GM18861 (cell line): Measurements from ENCODE around the gene LRRK1.

Source experiments
- ATAC-seq: cut with Tn5 transposase; IDR thresholded peaks from one replicate; pipeline ENCODE4 v1.9.1; 2021; ENCODE audit not compliant: unreplicated experiment

LRRK1 gene

DNA sequence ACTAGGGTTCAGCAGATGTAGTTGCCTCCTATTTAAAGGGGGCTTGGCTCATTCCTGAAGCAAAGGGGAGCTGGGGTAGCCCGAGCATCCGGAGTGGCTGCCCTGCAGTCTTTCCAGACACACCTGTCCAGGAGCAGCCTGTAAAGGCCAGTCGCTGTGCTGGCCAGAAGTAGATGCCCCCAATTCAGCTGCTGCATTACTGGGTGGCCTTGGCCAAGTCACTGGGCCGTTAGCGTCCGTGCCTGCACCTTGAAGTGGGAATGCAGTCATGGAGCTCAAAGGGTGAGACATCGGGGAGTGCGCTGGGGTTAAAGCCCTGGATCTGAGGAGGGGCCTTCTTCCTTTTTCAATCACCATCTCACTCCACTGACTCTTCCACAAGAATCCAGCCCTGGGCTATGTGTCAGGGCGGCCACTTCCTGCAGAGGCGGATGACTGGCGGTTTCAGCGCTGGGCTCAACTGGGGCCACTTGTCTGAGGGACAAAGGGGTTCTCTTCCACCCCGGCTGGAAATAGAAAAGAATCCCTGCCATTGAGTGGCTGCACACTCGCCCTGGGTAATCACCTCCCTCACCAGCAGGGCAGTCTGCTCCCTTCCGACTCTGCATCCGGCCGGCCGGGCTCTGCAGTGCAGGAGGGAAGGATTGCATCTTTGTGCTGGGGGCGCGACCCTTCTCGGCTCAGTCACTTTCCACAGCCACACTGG lies 27.7 kb upstream of the LRRK1 start:
- ATAC-seq = no peak

DNA sequence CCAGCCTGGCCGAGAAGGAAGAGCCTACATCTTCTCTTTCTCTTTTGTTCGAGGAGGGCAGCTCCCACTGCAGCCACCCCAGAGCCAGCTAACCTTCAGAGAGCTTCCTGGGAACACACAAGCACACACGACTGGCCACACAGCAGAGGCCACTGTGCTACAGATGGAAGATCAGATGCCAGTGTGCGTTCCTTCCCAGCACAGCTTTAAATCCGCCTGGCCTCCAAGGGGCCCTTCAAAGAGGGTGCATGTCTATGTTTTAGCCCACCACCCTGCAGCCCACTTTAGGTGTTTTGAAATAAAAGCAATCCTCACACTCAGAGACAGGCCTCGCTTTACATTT lies 27.2 kb upstream of the LRRK1 start:
- ATAC-seq = no peak

DNA sequence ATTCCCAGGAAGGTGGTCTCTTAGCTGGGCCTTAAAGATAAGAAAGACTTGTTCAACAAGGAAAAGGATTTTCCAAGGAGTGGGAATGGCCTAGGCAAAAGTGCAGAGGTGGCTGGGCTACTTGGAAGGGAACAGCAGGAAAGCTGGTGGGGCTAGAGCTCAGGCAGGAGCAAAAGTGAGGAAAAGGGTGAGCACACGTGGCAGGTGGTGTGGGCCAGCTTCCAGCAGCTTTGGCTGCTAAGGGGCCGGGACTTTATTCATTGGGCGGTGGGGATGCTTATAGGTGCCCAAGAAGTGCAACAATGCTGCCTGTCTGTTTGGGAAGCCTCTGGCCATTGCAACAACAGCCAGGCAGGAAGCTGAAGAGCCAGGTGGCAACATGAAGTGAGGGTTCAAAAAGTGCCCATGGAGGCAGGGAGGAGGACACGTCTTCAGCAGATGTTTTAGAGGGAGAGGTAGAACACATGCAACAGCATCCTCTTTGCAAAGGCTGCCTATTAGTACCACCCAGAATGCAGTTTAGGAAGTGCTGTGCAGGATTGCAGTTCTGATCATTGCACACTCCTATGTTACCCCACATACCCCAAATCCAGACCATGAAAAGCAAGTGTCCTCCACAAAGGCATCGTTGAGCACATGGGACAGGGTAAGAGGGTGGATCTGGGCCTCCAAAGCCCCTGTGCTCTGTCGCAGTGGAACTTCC lies 25.7 kb upstream of the LRRK1 start:
- ATAC-seq = no peak

DNA sequence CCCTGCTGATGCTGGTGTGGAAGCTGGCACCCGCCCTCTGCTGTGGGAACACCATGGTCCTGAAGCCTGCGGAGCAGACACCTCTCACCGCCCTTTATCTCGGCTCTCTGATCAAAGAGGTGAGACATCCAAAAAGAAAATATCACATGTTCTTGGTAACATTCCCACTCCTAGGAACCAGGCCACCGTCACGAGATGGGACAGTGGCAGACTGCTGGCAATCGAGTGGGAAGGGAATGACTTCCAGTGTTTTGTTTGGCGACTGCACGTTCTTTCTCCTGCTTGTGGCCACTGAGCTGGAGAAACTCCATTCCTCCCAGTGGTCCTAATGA lies 25.2 kb upstream of the LRRK1 start:
- ATAC-seq = no peak

DNA sequence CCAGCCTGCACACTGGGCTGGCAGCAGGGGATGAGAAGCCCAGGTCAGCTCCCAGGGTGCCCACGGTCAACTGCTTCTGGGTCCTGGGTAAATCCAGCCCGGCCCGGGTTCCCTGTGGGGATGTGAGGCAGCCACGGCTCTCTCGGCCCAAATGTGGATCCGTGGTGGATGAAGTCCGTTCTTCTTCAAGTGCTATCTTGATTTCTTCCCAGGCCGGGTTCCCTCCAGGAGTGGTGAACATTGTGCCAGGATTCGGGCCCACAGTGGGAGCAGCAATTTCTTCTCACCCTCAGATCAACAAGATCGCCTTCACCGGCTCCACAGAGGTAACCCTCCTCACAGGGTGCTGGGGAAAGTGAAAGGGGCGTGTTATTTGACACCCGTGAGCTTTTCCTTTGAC lies 23.4 kb upstream of the LRRK1 start:
- ATAC-seq = no peak

DNA sequence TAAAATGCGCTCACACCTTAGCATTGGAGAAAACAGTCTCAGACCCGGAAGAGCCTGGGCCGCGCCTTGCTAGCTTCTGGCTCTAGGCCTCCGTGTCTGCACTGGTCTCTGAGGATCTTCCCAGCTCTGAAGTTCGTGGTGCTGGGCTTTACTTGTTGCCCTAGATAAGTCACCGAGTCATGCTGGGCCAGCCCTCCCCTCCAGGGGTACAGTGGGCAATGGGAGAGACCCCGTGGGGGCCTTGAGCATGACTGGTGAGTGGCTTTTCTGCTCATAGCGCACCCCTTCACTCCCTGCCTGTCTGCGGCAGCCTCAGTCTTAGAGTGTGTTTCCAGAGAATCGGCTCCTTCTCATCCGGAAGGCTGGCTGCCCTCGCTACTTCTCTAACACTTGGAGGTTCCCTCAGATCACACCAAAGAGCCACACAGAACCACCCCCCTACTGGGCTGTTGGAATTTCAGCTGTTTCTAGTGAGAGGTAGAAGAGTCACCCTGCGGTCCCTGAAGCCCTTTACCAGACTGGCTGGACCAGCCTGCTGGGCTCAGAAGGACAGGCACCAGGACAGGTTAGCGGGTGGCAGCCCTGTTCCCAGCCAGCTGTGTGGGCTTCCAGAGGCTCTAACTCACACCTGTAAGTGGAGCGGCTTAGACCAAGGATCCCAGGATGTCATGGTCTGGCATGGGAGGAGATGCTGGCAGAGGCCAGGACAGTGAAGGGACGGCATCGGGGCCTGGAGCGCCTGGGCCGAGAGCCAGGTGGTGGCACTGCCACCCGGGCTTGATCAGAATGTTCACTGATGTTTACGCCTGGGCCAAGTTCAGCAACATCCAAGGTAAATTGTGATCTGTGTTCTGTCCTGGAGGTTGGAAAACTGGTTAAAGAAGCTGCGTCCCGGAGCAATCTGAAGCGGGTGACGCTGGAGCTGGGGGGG lies 21.7 kb upstream of the LRRK1 start:
- ATAC-seq = no peak

DNA sequence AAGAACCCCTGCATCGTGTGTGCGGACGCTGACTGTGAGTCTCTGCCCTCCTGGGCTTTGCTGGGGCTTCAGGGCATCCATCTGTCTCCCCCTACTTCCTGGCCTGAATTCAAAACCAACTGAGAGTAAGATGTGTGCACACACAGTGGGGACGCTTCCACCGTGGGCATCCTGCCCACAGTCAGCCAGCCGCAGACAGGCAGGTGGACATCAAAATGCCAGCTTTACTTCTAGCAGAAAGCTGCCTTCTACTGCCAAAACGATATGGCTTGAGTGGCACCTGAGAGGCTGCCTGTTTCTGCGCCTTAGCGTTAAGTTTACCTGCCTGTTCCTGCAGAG lies 21.0 kb upstream of the LRRK1 start:
- no peak for ATAC-seq

DNA sequence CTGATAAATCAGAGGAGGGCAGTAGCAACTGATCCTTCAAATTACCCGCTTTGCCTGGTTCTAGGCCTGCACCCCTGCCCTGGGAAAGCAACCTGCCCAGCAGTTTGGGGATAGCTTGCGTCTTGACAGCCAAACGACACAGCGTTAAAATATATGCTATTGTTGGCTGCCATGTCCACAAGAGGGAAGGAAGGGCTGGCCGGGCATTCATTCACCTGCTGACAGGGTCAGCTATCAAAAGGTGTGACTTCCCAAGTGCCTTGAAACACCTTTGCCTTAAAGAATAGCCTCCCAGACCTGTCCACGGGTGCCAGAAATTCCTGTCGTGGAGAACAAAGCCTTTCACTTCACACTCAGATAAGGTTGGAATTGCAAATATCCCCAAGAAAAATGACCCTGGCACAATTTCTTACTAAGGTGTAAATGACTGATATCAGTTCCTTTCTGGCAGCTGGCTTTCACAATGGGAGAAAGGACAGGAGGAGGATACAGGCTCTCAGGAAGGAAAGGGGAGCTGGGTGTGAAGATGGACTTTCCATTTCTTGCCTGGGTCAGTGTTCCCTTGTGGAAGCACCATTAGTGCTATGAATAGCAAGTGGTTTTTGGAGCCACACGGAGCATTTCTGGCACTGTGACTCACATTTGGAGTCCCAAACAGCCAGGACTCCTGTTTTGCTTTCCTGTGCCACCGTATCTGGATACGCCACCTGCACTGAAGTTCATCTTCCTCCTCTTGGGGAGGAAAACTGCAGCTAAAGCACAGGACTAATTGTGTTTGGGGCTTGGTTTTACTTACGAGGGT lies 20.3 kb upstream of the LRRK1 start:
- no peak for ATAC-seq

DNA sequence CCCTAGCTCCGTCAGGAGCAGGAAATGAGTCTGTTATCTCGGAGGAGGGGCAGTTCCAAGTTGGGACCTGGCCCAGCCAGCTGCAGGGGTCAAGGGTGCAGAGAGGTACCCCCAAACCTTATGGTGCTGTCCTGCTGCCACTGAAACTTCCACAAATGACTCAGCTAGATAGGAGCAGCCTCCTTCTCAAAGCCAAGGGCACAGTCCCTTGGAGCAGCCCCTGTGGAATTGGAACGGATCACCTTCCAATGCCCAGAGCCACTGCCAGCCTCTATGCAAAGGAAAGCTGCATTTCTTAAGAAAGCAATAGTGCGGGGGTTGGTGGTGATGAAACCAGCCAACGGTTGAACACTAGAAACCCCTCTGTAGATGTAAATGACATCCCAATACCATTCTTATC lies 19.6 kb upstream of the LRRK1 start:
- ATAC-seq = no peak

DNA sequence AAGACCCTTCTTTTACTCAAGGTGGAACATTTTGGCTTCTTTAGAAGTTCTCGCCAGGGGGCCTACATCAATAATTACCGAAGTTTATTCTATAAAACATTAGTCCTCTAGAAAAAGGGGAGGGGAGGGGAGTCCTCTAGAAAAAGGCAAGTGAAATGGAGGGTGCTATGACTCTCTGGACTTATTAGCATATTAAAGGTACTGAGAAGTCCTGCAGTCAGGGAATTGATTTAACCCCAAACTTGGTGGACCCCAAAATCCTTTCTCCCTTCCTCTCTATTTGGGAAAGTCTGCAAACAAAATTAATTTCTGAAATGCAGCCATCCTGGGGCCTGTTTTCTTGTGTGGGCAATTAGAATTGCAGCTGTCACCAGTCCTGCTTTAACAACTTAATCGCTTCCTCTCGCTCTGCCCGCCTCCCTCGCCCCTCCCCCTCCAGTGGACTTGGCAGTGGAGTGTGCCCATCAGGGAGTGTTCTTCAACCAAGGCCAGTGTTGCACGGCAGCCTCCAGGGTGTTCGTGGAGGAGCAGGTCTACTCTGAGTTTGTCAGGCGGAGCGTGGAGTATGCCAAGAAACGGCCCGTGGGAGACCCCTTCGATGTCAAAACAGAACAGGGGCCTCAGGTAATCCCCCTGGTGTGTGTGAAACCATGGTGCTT lies 18.9 kb upstream of the LRRK1 start:
- ATAC-seq = no peak

DNA sequence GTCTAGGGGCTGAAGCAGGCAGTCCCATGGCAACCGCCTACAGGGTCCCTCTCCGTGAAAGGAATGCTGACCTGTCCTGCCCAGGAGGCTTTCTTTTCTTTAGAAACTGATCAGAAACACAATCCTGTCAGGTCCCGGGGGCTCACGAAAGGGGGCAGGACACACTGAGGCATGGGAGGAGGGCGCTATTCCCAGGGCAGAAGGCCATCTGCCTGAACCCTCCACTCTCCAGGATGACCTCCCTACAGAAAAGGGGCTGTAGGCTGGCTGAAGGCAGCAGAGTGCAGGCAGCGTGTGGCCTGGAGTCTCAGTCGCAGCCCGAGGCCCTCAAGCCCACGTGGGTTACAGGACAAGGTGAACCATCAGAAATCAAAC lies 18.4 kb upstream of the LRRK1 start:
- no peak for ATAC-seq

DNA sequence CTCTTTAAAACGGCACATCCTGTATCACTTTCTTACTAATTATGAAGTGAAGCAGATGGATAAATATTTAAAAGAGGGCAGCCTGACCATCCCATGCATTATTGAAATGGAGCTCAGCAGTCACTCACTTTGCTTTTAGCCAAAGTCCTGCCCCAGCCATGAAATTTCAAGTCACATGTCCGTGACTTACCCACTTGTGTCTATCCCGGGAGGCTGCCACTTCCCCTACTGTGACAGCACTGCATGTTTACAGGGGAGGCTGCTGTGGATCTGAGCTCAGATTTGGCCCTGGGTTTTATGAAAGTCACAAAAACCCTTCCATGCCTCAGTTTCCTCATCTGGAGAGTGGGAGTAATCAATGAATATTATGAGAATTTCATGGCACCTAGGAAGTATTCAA lies 17.9 kb upstream of the LRRK1 start:
- no peak for ATAC-seq

DNA sequence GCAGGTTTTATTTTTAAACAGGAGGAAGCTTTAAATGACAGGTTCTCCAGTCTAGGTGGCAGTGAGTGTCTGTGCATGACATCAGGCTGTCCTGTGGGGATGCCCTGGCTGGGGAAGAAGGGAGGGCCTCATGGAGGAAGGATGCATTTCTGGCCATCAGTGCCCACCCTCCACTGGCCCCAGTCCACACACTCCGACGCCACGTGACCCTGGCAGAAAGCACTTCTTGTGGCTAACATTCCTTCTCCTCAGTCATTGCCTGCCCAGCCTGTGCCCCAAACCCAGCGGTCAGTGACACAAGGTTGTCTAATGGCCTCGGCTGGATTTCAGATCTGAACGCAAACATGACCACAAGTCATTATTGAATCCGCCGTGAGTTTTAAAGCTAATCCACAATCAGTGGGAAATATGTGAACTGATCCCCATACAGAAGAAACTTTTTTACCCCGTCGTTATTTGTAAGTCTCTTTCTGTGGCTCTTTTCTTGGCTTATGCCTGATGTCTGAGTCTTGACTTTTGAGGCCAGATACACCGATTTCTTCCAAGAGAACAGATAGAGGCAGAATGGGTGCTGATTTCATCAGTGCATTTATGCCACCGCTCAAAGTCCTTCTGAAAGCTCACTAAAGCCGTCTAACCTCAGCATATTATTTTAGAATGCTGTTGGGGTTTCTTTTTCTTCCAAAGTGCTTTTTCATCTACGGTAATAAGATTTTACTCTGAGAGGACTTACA lies 17.3 kb upstream of the LRRK1 start:
- no peak for ATAC-seq

DNA sequence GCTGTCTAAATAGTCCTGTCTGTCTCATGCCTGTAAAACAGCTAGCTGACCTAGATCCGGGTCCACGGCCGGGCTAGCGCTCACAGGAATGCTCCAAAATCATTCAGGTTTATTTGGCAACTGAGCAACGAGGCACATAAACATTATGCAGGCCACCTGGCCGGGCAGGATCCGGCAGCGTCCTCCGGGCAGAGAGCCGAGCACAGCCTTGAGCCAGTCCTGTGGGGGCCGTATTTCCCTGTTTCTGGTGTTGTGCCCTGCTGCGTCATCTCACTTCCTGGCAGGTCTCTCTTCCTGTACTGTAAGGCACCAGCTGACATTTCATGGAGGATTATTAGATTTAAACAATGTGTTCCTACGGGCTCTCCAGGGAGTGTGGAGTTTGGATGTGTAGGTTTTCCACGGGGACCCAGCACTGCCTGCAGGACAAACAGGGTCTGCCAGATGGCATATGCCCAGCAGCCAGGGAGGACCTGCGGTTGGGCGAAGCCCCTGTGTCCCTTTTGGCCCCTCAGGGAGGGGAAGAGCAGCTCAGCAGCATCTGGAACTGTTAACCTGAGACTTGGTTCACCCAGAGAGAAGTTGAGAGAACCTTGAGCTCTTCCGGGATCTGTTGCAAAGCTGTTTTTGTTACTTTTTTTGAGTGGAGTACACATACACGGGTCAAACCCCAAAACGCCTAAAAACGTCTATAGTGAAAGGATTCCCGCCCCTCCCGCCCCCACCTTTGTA lies 16.6 kb upstream of the LRRK1 start:
- ATAC-seq = no peak

DNA sequence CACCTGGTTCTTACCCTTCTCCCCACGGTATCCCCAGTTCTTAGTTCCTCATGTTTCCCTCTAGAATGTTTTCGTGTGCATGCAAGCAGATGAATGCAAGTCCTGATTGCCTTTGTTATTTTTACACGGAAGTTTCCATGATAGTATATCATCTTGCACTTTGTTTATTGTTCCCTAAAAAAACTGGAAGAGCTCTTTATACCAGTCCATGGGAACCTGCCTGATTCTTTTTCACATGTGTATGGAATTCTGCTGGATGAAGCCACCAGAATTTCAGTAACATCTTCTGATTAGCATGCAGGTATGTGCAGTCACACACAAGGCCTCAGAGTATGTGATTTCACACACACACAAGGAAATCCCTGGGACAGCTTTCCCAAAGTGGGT lies 16.0 kb upstream of the LRRK1 start:
- ATAC-seq = no peak

DNA sequence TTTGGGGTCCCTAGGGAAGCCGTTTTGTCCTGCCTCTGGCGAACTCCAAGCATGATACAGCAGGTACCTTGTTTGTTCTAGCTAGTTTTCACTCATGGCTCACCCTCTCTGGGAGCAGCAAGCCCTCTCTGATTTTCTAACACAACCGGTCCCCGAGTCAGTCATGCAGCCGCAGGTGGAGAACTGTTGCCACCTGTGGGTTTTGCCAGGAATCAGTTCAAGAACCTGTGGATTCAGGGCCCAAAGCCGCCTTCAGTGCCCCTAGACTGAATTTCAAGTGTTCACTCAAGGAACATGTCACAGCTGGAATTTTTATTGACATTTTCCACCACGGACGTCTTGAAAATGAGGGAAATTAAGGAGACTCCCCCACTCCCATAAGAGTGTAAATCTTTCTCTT lies 13.3 kb upstream of the LRRK1 start:
- no peak for ATAC-seq

DNA sequence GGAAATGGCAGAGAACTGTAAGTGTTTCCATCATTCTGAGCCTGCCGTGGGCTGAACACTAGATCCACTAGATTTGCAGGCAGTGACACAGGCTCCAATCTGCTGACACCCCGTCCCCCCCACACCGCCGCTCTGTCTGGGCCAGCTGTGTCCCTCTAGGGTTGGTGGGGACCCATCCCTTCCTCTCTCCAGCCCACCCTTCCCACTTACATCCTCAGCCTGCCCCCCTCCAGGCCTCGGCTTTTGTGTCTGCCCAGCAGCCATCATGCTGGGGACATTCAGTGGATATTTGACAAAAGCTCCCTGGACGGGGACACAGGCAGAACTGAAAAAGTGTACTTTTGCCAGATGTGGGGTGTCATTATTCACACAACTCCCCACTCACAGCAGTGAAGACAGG lies 10.7 kb upstream of the LRRK1 start:
- no peak for ATAC-seq

DNA sequence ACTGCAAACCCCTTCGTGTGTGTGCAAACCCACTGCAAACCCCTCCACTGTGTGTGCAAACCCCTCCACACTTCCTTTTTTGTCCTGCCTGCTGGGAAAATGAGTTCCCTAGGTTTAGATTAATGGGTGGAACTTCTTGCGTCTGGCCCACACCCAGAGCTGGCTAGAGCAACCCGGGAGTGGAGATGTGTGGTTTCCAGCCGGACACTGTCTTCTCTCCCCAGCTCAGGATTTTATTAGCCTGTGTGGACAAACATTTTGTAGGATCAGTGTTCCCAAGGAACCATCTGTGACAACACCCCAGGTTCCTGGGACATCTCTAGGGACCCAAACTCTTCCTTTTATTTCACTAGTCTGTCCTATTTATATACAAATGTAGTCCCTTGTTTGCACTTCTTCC lies 9.6 kb upstream of the LRRK1 start:
- ATAC-seq = no peak
